IMR-90 (cell line): ENCODE results near the gene TCF7L2.

Experiments used
- CEBPB ChIP-seq: IDR thresholded peaks from 2 replicates; pipeline ENCODE4 v1.6.1; 2012; ENCODE audit warnings: low read depth, low read length, improper control_type of control experiment
- MAFK ChIP-seq: IDR thresholded peaks from 2 replicates; pipeline ENCODE4 v1.6.1; 2012; ENCODE audit warnings: low read depth, low read length, improper control_type of control experiment
- MAZ ChIP-seq: IDR thresholded peaks from 2 replicates; pipeline ENCODE4 v1.6.1; 2012; ENCODE audit warnings: low read depth, mild to moderate bottlenecking, low read length, improper control_type of control experiment, moderate library complexity, borderline replicate concordance
- POLR2A ChIP-seq: IDR thresholded peaks from 2 replicates; pipeline ENCODE4 v1.6.1; 2012; ENCODE audit warnings: mild to moderate bottlenecking, low read depth, low read length
- RAD21 ChIP-seq: IDR thresholded peaks from 2 replicates; pipeline ENCODE4 v1.6.1; 2012; ENCODE audit warnings: low read length, improper control_type of control experiment
- RCOR1 ChIP-seq: IDR thresholded peaks from 2 replicates; pipeline ENCODE4 v1.6.1; 2012; ENCODE audit warnings: mild to moderate bottlenecking, low read length, improper control_type of control experiment; ENCODE audit not compliant: insufficient replicate concordance
- RFX5 ChIP-seq: IDR thresholded peaks from 2 replicates; pipeline ENCODE4 v1.8.0; 2012; ENCODE audit warnings: low read depth, mild to moderate bottlenecking, low read length, moderate library complexity
- TF ChIP-seq, protein P1 (sequence below): conservative IDR thresholded peaks from 2 replicates; pipeline ENCODE4 v1.5.1; 2012; ENCODE audit warnings: mild to moderate bottlenecking, low read depth, low read length, improper control_type of control experiment
- TF ChIP-seq, protein P2 (sequence below): fragments of 150-350 bp; IDR thresholded peaks from 2 replicates; pipeline ENCODE4 v1.6.1; 2016; ENCODE audit warnings: low read depth, mild to moderate bottlenecking, low read length, moderate library complexity, borderline replicate concordance
- TF ChIP-seq, protein P3 (sequence below): fragments of 150-350 bp; IDR thresholded peaks from 2 replicates; pipeline ENCODE4 v1.6.1; 2017; ENCODE audit warnings: mild to moderate bottlenecking, antibody characterized with exemption, low read length, low read depth

DNA sequence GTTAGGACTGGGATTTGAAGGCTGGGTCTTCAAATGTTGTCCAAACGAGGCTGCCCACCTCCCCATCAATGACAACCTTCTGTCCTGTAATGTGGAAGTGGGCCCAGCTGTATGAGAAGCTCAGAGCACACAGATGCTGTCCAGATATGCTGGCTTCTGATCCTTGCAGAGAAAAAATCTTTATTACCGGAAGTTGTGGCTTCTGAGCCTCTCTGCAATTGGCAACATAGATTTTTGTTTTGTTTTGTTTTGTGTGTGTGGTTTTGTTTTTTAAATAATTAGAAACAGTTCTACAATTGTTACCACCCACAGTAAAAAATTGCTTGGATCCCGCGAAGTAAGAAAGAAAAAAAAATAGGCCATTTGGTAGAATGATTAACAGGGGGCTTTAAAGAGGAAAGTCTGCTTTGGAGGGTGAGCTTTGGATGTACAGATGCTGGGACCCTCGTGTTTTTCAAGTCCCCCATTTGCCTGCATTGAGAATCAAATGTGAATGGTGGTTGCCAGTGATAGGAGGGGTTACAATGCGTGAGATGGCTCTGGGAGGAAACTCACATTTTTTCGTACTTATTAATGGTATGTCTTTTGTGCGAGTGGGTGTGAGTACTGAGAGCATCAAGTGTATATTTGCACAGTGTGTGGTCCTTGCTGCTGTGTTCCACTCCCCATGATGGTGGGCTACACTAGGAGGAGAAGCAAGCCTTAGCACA is 153.2 kb downstream of the TCF7L2 start:
- TF ChIP-seq, protein P1, sequence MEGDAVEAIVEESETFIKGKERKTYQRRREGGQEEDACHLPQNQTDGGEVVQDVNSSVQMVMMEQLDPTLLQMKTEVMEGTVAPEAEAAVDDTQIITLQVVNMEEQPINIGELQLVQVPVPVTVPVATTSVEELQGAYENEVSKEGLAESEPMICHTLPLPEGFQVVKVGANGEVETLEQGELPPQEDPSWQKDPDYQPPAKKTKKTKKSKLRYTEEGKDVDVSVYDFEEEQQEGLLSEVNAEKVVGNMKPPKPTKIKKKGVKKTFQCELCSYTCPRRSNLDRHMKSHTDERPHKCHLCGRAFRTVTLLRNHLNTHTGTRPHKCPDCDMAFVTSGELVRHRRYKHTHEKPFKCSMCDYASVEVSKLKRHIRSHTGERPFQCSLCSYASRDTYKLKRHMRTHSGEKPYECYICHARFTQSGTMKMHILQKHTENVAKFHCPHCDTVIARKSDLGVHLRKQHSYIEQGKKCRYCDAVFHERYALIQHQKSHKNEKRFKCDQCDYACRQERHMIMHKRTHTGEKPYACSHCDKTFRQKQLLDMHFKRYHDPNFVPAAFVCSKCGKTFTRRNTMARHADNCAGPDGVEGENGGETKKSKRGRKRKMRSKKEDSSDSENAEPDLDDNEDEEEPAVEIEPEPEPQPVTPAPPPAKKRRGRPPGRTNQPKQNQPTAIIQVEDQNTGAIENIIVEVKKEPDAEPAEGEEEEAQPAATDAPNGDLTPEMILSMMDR: no peak
- TF ChIP-seq MAZ (no peak), RCOR1 (no peak), POLR2A (no peak), CEBPB (no peak), RFX5 (no peak), MAFK (no peak), RAD21 (no peak)
- TF ChIP-seq, protein P2, sequence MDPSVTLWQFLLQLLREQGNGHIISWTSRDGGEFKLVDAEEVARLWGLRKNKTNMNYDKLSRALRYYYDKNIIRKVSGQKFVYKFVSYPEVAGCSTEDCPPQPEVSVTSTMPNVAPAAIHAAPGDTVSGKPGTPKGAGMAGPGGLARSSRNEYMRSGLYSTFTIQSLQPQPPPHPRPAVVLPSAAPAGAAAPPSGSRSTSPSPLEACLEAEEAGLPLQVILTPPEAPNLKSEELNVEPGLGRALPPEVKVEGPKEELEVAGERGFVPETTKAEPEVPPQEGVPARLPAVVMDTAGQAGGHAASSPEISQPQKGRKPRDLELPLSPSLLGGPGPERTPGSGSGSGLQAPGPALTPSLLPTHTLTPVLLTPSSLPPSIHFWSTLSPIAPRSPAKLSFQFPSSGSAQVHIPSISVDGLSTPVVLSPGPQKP: no peak
- TF ChIP-seq, protein P3, sequence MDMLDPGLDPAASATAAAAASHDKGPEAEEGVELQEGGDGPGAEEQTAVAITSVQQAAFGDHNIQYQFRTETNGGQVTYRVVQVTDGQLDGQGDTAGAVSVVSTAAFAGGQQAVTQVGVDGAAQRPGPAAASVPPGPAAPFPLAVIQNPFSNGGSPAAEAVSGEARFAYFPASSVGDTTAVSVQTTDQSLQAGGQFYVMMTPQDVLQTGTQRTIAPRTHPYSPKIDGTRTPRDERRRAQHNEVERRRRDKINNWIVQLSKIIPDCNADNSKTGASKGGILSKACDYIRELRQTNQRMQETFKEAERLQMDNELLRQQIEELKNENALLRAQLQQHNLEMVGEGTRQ: no peak
